ENCODE results near the gene IGF2BP3. TPM values are rescaled to one million over a fixed set of nuclear protein-coding genes. Genes with fewer than 3 reads are reported as not detected.

IGF2BP3 gene
- total RNA-seq, 2 experiments from 2014 or later, result 0.04 to 0.67 TPM

Other genes with a start within 250 kb of the IGF2BP3 start
- gene GPNMB, start 223.7 kb downstream of the IGF2BP3 start, total RNA-seq, result under 1 TPM; 0.40 to 0.72 TPM
- gene MALSU1, start 171.2 kb downstream of the IGF2BP3 start, total RNA-seq, result 100 to 1,000 TPM; 104 to 105 TPM
- 10 to 100 TPM; 81.0 to 81.6 TPM for gene TRA2A, start 61.5 kb upstream of the IGF2BP3 start, total RNA-seq
- gene CCDC126, start 126.9 kb upstream of the IGF2BP3 start, total RNA-seq, result 1 to 10 TPM; 5.6 to 5.8 TPM
- gene FAM221A, start 209.7 kb upstream of the IGF2BP3 start, total RNA-seq, result 1 to 10 TPM; 6.5 to 7.1 TPM
- gene STK31, start 239.7 kb upstream of the IGF2BP3 start, total RNA-seq, result under 1 TPM in 1 of 2 experiments, not detected in 1; 0.38 TPM